Measurements from ENCODE around the gene IMPDH1.
A peak's percentile ranks its signal among the peaks of the same experiment; 100 is the strongest.
"Not testable (repeated sequence)": the region's sequence is repeated elsewhere in the genome, so short reads cannot be mapped to it uniquely, and the experiment has no call there.

IMPDH1 gene

DNA sequence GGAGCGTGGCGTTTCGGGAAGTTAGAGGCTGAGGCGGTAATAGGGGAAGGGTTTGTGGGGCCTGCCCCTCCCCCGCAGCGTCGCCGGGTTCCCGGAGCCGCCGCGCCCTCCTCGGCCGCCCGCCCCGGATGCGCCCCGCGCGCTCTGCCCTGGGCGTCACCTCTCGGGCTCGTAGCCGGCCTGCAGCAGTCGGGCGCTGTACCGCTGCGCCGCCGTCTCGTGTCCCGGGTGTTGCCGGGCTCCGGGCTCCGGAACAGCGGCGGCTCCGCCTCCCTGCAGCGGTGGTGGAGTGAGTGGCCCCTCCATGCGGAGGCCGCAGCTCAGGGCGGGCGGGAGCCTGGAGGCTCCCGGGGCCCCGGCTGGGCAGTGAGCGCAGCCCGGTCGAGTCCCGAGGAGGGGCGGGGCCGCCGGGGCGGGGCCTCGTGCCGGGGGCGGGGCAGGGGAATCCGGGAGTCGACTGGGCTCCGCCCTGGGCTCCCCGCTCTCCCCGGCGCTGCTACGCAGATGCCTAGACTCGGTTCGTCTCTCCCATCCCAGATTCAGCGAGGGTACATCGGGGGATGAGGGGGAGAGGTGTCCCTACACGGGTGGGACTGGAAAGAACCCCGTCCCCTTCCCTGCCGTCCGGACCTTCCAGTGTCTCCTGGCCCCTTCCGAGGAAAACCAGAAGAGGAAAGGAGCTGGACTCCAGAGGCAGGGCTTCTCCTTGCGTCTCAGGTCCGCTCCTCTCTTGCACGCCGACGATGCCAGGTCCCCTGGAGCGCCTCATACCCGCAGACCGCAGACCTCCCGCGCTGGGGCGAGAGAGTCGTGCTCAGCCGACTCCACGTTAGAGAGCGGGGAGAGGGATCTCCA lies at the start of gene IMPDH1:
Gene IMPDH1, minus strand, starts transcription at position 387 of the 855 bp plus-strand sequence. Its CDS starts 81 bp downstream, at position 306.
- peak within 1 kb of the TSS; percentile 51 for H3K9ac ChIP-seq (ENCODE audit: insufficient read length)
- no peak for DNase-seq (ENCODE audit: low read depth, low spot score)
- no peak within 1 kb of the TSS for H3K27ac ChIP-seq
- H3K4me3 ChIP-seq, result peak within 1 kb of the TSS; percentile 98
- H3K36me3 ChIP-seq (ENCODE audit: insufficient read depth, low read length), result no peaks in the 10 kb centered on the region
- no peak for TF ChIP-seq EZH2 (IDR thresholded peaks at IDR 0.05)
- TF ChIP-seq FOXP2 (optimal IDR thresholded peaks at IDR 0.05; ENCODE audit: control extremely low read depth, extremely low read length, insufficient read depth), result peak; percentile 56
- TF ChIP-seq POLR2AphosphoS5 (IDR thresholded peaks at IDR 0.05; ENCODE audit: borderline replicate concordance, low read depth, low read length), result peak; percentile 64
- no peaks in the 10 kb centered on the region for H3K9me3 ChIP-seq (ENCODE audit: low read depth, low read length)

DNA sequence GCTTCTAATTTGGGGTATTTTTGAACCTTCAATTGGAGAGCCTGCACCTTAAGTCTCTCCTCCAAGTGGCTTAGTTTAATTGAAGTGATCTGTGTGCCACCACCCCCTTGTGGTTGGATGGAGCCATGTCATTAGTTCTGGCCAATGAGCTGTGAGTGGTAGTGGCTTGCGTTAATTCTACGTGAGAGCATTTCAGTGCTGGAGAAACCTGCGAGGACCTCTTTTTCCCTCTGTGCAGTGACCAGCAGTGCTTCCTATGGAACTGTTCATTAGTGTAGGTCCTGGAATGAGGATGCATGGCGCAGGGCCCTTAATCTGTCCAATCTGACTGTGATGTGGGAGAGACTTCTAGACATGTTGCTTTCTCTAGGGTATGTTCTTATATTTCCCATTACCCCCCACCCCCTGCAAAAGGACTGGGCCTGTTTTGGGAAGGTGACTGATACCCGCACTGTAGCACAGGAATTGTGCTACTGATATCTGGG lies 49.7 kb upstream of the IMPDH1 start:
- Histone ChIP-seq H3K4me3 (peak overlapping the region; percentile 12), H3K36me3 (ENCODE audit: insufficient read depth, low read length) (peaks cover 35% of the 10 kb centered on the region), H3K9me3 (ENCODE audit: low read depth, low read length) (no peaks in the 10 kb centered on the region), H3K27ac (peak overlapping the region; percentile 31), H3K9ac (ENCODE audit: insufficient read length) (no peak overlapping the region)
- TF ChIP-seq FOXP2 (optimal IDR thresholded peaks at IDR 0.05; ENCODE audit: control extremely low read depth, extremely low read length, insufficient read depth) (no peak), POLR2AphosphoS5 (IDR thresholded peaks at IDR 0.05; ENCODE audit: borderline replicate concordance, low read depth, low read length) (no peak; the same call in 1 of the 2 replicates), EZH2 (IDR thresholded peaks at IDR 0.05) (no peak)
- DNase-seq (ENCODE audit: low read depth, low spot score), result no peak

DNA sequence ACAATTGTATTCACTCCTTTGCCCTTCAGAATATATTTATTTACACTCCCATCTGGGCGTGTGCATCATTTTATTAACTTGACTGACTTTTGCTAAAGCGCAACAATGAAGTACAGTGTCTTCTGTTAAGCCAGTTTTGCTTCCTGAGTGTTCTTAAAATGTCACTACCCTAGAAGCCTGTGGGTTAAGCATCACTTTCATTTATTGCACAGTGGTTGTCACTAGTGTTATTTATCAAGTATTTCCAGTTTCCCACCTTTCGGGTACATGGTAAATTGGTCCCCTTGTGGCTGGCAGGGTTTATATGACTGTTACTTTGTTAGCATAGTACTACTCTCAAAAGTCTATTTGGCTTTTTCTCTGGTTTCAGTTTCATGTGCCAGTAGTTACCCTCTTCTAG lies 49.2 kb upstream of the IMPDH1 start:
- no peak overlapping the region for H3K9ac ChIP-seq (ENCODE audit: insufficient read length)
- peak overlapping the region; percentile 9; the same call in 1 of the 2 replicates for H3K4me3 ChIP-seq
- H3K36me3 ChIP-seq (ENCODE audit: insufficient read depth, low read length), result peaks cover 35% of the 10 kb centered on the region
- no peak for DNase-seq (ENCODE audit: low read depth, low spot score)
- peak overlapping the region; percentile 28; the same call in 1 of the 2 replicates for H3K27ac ChIP-seq
- no peaks in the 10 kb centered on the region for H3K9me3 ChIP-seq (ENCODE audit: low read depth, low read length)
- TF ChIP-seq EZH2 (IDR thresholded peaks at IDR 0.05), result no peak
- no peak for TF ChIP-seq POLR2AphosphoS5 (IDR thresholded peaks at IDR 0.05; ENCODE audit: borderline replicate concordance, low read depth, low read length)
- no peak for TF ChIP-seq FOXP2 (optimal IDR thresholded peaks at IDR 0.05; ENCODE audit: control extremely low read depth, extremely low read length, insufficient read depth)

DNA sequence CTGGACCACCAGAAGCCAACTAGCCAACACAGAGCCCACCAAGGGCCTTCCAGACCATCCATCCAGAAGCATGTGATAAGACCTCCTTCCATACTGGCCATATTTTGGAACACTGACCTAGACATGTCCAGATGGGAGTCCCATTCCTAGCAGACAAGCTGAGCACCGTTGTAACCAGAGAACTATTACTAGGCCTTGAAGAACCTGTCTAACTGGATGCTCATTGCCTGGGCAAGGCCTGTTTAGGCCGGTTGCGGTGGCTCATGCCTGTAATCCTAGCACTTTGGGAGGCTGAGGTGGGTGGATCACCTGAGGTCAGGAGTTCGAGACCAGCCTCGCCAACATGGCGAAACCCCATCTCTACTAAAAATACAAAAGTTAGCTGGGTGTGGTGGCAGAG lies 47.6 kb upstream of the IMPDH1 start:
- H3K36me3 ChIP-seq (ENCODE audit: insufficient read depth, low read length), result peaks cover 32% of the 10 kb centered on the region
- peak overlapping the region; percentile 89 for H3K4me3 ChIP-seq
- not testable (repeated sequence) for H3K9me3 ChIP-seq (ENCODE audit: low read depth, low read length); DNase-seq (ENCODE audit: low read depth, low spot score); H3K27ac ChIP-seq
- peak overlapping the region; percentile 92 for H3K9ac ChIP-seq (ENCODE audit: insufficient read length)

DNA sequence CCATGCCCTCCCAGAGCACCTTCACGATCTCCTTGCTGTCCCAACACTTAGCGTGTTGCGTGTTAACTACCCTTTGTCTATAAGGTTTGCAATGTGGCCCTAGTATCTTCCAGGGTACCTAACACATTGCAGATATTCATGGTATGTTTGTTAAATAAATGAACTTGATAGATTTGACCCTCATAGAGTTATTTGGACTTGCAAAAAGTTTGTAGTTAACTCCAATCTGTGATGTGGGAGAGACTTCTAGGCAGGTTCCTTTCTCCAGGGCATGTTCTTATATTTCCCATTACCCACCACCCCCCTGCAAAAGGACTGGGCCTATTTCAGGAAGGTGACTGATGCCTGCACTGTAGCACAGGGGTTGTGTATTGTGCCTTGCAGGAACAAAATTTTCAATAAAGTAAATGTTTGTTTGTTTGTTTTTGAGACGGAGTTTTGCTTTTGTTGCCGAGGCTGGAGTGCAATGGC lies 46.5 kb upstream of the IMPDH1 start:
- H3K36me3 ChIP-seq (ENCODE audit: insufficient read depth, low read length), result peaks cover 31% of the 10 kb centered on the region
- no peaks in the 10 kb centered on the region for H3K9me3 ChIP-seq (ENCODE audit: low read depth, low read length)
- no peak for DNase-seq (ENCODE audit: low read depth, low spot score)
- peak overlapping the region; percentile 89 for H3K4me3 ChIP-seq
- peak overlapping the region; percentile 87; the same call in 1 of the 2 replicates for H3K27ac ChIP-seq
- H3K9ac ChIP-seq (ENCODE audit: insufficient read length), result peak overlapping the region; percentile 92
- TF ChIP-seq EZH2 (IDR thresholded peaks at IDR 0.05), result no peak
- TF ChIP-seq FOXP2 (optimal IDR thresholded peaks at IDR 0.05; ENCODE audit: control extremely low read depth, extremely low read length, insufficient read depth), result no peak
- TF ChIP-seq POLR2AphosphoS5 (IDR thresholded peaks at IDR 0.05; ENCODE audit: borderline replicate concordance, low read depth, low read length), result no peak

DNA sequence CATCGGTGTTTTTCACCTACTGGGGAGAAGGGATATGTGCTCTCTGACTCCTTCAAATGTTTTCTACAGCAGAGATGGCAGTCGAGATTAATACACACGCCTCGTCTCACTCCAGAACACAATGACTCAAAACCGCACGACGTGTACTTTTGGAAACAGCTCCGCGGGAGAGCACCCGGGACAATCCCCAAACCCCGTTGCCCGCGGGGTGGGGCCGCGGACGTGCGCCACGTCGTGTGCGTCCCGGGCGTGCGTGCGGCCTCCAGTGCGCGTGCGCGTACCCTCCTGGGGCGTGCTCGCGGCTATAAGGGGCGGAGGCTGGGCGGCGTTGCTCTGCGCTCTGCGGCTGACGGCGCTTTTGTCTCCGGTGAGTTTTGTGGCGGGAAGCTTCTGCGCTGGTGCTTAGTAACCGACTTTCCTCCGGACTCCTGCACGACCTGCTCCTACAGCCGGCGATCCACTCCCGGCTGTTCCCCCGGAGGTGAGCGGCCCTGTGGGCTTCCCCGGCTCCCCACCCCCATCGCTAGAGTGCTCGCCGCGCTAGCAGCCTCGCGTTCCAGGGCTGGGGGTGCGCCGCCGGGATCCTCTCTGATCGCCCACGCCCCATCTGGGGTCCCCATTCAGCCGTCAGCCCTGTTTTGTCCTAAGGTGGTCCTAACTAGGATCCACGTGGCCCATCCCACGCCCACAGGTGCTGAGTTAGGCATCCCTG lies 45.9 kb upstream of the IMPDH1 start, which contains the start of gene HILPDA:
Gene HILPDA, plus strand, starts transcription at position 336 of the 712 bp plus-strand sequence. CDS start 1,391 bp downstream, outside the sequence.
- H3K9me3 ChIP-seq (ENCODE audit: low read depth, low read length), result no peaks in the 10 kb centered on the region
- H3K4me3 ChIP-seq, result peak within 1 kb of the TSS; percentile 89
- DNase-seq (ENCODE audit: low read depth, low spot score), result peak; percentile 52
- peak within 1 kb of the TSS; percentile 92 for H3K9ac ChIP-seq (ENCODE audit: insufficient read length)
- H3K27ac ChIP-seq, result peak within 1 kb of the TSS; percentile 87
- peaks cover 31% of the 10 kb centered on the region for H3K36me3 ChIP-seq (ENCODE audit: insufficient read depth, low read length)
- TF ChIP-seq EZH2 (IDR thresholded peaks at IDR 0.05) (no peak), FOXP2 (optimal IDR thresholded peaks at IDR 0.05; ENCODE audit: control extremely low read depth, extremely low read length, insufficient read depth) (peak; percentile 83), POLR2AphosphoS5 (IDR thresholded peaks at IDR 0.05; ENCODE audit: borderline replicate concordance, low read depth, low read length) (peak; percentile 98)

DNA sequence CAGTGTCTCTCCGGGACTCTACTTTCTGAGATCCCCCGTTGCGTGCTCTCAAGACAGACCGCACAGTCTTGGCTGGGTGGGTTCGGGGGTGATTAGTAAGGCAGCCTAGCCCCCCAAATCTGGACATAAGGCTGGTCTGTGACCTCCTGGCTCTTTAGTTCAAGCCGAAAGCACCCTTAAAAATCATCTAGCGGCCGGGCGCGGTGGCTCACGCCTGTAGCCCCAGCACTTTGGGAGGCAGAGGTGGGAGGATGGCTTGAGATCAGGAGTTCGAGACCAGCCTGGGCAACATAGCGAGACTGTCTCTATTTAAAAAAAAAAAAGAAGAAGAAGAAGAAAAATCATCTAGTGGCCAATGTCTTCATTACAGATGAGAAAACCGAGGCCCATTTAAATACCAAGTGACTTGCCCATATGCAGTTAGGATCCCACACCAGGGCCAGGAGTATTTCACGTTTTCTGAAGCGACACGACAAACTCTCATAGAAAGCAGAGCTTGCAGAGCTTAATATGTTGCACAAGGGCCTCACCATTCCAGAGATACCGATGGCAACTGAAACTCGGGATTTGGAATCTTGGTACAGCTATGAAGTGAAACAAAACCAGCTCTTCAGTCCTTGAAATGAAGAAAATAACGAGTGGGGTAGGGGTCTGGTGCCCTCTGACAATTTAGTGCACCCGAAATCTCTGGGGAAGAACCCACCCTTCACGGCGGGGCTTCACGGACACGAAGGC lies 45.2 kb upstream of the IMPDH1 start:
- Histone ChIP-seq H3K27ac (peak overlapping the region; percentile 87), H3K9me3 (ENCODE audit: low read depth, low read length) (no peaks in the 10 kb centered on the region), H3K4me3 (peak overlapping the region; percentile 89), H3K9ac (ENCODE audit: insufficient read length) (peak overlapping the region; percentile 63), H3K36me3 (ENCODE audit: insufficient read depth, low read length) (peaks cover 31% of the 10 kb centered on the region)
- no peak for TF ChIP-seq EZH2 (IDR thresholded peaks at IDR 0.05)
- DNase-seq (ENCODE audit: low read depth, low spot score), result no peak
